SK-N-SH (cell line): Measurements from ENCODE around the gene ANKS1B. TPM values are rescaled to one million over a fixed set of nuclear protein-coding genes. Genes with fewer than 3 reads are reported as not detected.

Experiments
- CTCF ChIA-PET: fragments of 300-600, 350-600 bp; formaldehyde crosslinking; extraction: SDS; loops from one replicate; lab custom pipeline; 2021; lab: Yijun Ruan, JAX
- POLR2A ChIA-PET: fragments of 350-600 bp; sonication (Branson Sonifier 250); formaldehyde crosslinking; extraction: SDS; loops from one replicate; lab custom pipeline; 2020; ENCODE audit warnings: antibody characterized with exemption, inconsistent platforms; lab: Yijun Ruan, JAX
- DNase-seq: peaks from one replicate; pipeline ENCODE4 v3.0.0; 2012
- H2AFZ ChIP-seq: fragments of 200-600 bp; sonication (generic); 2 replicates; pipeline ENCODE4 v1.8.1; 2016; ENCODE audit warnings: antibody characterized with exemption, mild to moderate bottlenecking, low read depth
- H3F3A ChIP-seq: fragments of 200-600 bp; sonication (generic); replicated peaks from 2 replicates; pipeline ENCODE3; 2016; ENCODE audit warnings: antibody characterized with exemption, mild to moderate bottlenecking; ENCODE audit not compliant: insufficient read depth
- H3K27ac ChIP-seq, 2 experiments: fragments of 200-500 bp in 1 of 2; fragments of 200-600 bp in 1 of 2; sonication (Bioruptor generic) in 1 of 2; sonication (generic), shearing (Covaris generic) in 1 of 2; 2 replicates each; pipeline versions ENCODE4 v1.5.1 to v1.6.1; 2014 to 2016; ENCODE audit warnings: low read depth in 2 of 2, inconsistent platforms in 1 of 2, low read length in 1 of 2, mild to moderate bottlenecking in 1 of 2, mixed read lengths in 1 of 2
- H3K27me3 ChIP-seq: fragments of 200-600 bp; sonication (generic), shearing (Covaris generic); 2 replicates; pipeline ENCODE4 v1.6.1; 2016; ENCODE audit warnings: mixed run types; ENCODE audit not compliant: insufficient read depth
- H3K36me3 ChIP-seq, 2 experiments: fragments of 200-500 bp in 1 of 2; fragments of 200-600 bp in 1 of 2; sonication (Bioruptor generic) in 1 of 2; sonication (generic) in 1 of 2; replicated peaks in 1 of 2; 2 replicates each; pipeline versions ENCODE3 to v1.5.1; 2014 to 2016; ENCODE audit warnings: low read length in 1 of 2, mild to moderate bottlenecking in 1 of 2; ENCODE audit not compliant: insufficient read depth in 2 of 2, control insufficient read depth in 1 of 2
- H3K4me1 ChIP-seq, 2 experiments: fragments of 200-500 bp in 1 of 2; fragments of 200-600 bp in 1 of 2; sonication (Bioruptor generic) in 1 of 2; sonication (generic), shearing (Covaris generic) in 1 of 2; 2 replicates each; pipeline versions ENCODE4 v1.5.1 to v1.6.1; 2014 to 2016; ENCODE audit warnings: low read depth in 1 of 2, low read length in 1 of 2, mixed run types in 1 of 2; ENCODE audit not compliant: insufficient read depth in 2 of 2, control insufficient read depth in 1 of 2
- H3K4me2 ChIP-seq: fragments of 200-600 bp; sonication (generic), shearing (Covaris generic); 2 replicates; pipeline ENCODE4 v1.6.1; 2017; ENCODE audit warnings: mixed run types
- H3K4me3 ChIP-seq, 2 experiments: fragments of 200-500 bp in 1 of 2; fragments of 200-600 bp in 1 of 2; sonication (Bioruptor generic) in 1 of 2; sonication (generic), shearing (Covaris generic) in 1 of 2; 2 replicates each; pipeline versions ENCODE4 v1.5.1 to v1.8.1; 2014 to 2016; ENCODE audit warnings: low read depth in 2 of 2, inconsistent platforms in 1 of 2, low read length in 1 of 2, mild to moderate bottlenecking in 1 of 2, mixed read lengths in 1 of 2, moderate library complexity in 1 of 2
- H3K79me2 ChIP-seq: fragments of 200-600 bp; sonication (generic); 2 replicates; pipeline ENCODE4 v1.8.1; 2017; ENCODE audit warnings: mild to moderate bottlenecking; ENCODE audit not compliant: insufficient read depth
- H3K9ac ChIP-seq: fragments of 200-600 bp; sonication (generic); 2 replicates; pipeline ENCODE4 v1.6.1; 2017; ENCODE audit warnings: mixed run types
- H3K9me2 ChIP-seq: fragments of 200-600 bp; sonication (generic); 2 replicates; pipeline ENCODE4 v1.6.1; 2017; ENCODE audit warnings: mixed run types
- H3K9me3 ChIP-seq: fragments of 200-600 bp; sonication (generic); 2 replicates; pipeline ENCODE4 v1.6.1; 2017; ENCODE audit warnings: mixed run types, mild to moderate bottlenecking, moderate library complexity
- H4K20me1 ChIP-seq: fragments of 200-600 bp; sonication (generic); 2 replicates; pipeline ENCODE4 v1.6.1; 2017; ENCODE audit warnings: mild to moderate bottlenecking, mixed run types; ENCODE audit not compliant: insufficient read depth
- ELF1 ChIP-seq: IDR thresholded peaks from 2 replicates; pipeline ENCODE4 v1.4.0; 2012
- EP300 ChIP-seq, 2 experiments: IDR thresholded peaks; 2 replicates each; pipeline versions ENCODE4 v1.4.0 to v1.6.1; 2012; ENCODE audit warnings: borderline replicate concordance in 1 of 2, low read depth in 1 of 2, low read length in 1 of 2
- FOSL2 ChIP-seq: IDR thresholded peaks from 2 replicates; pipeline ENCODE4 v1.4.0; 2012; ENCODE audit warnings: low read depth, mild to moderate bottlenecking, moderate library complexity, borderline replicate concordance
- MEF2A ChIP-seq: IDR thresholded peaks from 2 replicates; pipeline ENCODE4 v1.4.0; 2012; ENCODE audit warnings: low read depth, borderline replicate concordance
- NFIC ChIP-seq: IDR thresholded peaks from 2 replicates; pipeline ENCODE4 v1.4.0; 2012; ENCODE audit warnings: borderline replicate concordance
- PBX3 ChIP-seq: IDR thresholded peaks from 2 replicates; pipeline ENCODE4; 2012
- RAD21 ChIP-seq: IDR thresholded peaks from 2 replicates; pipeline ENCODE4 v1.6.1; 2012; ENCODE audit warnings: mild to moderate bottlenecking, low read length
- RCOR1 ChIP-seq: fragments of 150-350 bp; IDR thresholded peaks from 2 replicates; pipeline ENCODE4 v1.6.1; 2017; ENCODE audit warnings: antibody characterized with exemption, low read length
- RFX5 ChIP-seq: IDR thresholded peaks from 2 replicates; pipeline ENCODE4 v1.6.1; 2012; ENCODE audit warnings: mild to moderate bottlenecking, improper control_type of control experiment, low read length
- TAF1 ChIP-seq: IDR thresholded peaks from 2 replicates; pipeline ENCODE4 v1.6.1; 2012; ENCODE audit warnings: low read depth, mild to moderate bottlenecking, low read length, moderate library complexity, borderline replicate concordance
- TCF12 ChIP-seq: IDR thresholded peaks from 2 replicates; pipeline ENCODE4 v1.4.0; 2012
- USF1 ChIP-seq: IDR thresholded peaks from 2 replicates; pipeline ENCODE4 v1.4.0; 2012; ENCODE audit warnings: low read depth, borderline replicate concordance
- WGBS: methylation state at CpG from one replicate; pipeline ENCODE4 v1.1.6; 2017; ENCODE audit warnings: low lambda C conversion rate; 5-methylcytosine and 5-hydroxymethylcytosine counted together
- polyA plus RNA-seq, 3 experiments: library from polyadenylated mRNA; depleted of rRNA; stranded (reverse); fragments of >200 nt; gene quantifications; 2 replicates each; pipeline ENCODE4 v1.2.3, GENCODE V29; 2012

The ANKS1B gene
- polyA plus RNA-seq, 1 of the 3 experiments (the other 2 are of a cell fraction) = 1.8 TPM

- no peak for TF ChIP-seq RAD21
- no peak for TF ChIP-seq FOSL2
- no peak for TF ChIP-seq MEF2A
- TF ChIP-seq, all 33 proteins: peak for 0
- no peak overlapping the region for H3K9ac ChIP-seq
- no peaks in the 10 kb centered on the region for H3K36me3 ChIP-seq
- H3K9me2 ChIP-seq = no peaks in the 10 kb centered on the region
- 62% methylated on average over 1 of the region's 1 CpG for WGBS
- H2AFZ ChIP-seq = no peak overlapping the region
- no peaks in the 10 kb centered on the region for H3K79me2 ChIP-seq
- no peak for DNase-seq
- no peaks in the 10 kb centered on the region for H3F3A ChIP-seq
- ChIA-PET CTCF (interaction anchor here (0.9 kb wide), 1 partner anchor 230 kb away, joined by 3 read pairs; no protein-coding TSS in a partner anchor), POLR2A (no interaction called here)
- H3K9me3 ChIP-seq = no peaks in the 10 kb centered on the region
- no peaks in the 10 kb centered on the region for H3K4me1 ChIP-seq
- H4K20me1 ChIP-seq = no peaks in the 10 kb centered on the region
- H3K27me3 ChIP-seq = no peaks in the 10 kb centered on the region
- no peak overlapping the region for H3K4me3 ChIP-seq
- no peak overlapping the region for H3K4me2 ChIP-seq
- no peak overlapping the region for H3K27ac ChIP-seq
These were observed 13.1 kb upstream of the ANKS1B start for GRCh38 chr12:99997806-99998205.

- no peaks in the 10 kb centered on the region for H3K4me1 ChIP-seq
- 75% methylated on average over 6 of the region's 6 CpGs for WGBS
- no peak overlapping the region for H3K4me3 ChIP-seq
- no peak overlapping the region for H3K9ac ChIP-seq
- H4K20me1 ChIP-seq = no peaks in the 10 kb centered on the region
- H3K9me3 ChIP-seq = no peaks in the 10 kb centered on the region
- CTCF ChIA-PET = no interaction called here
- H3K27ac ChIP-seq = no peak overlapping the region
- H3K4me2 ChIP-seq = no peak overlapping the region
- no peak overlapping the region for H2AFZ ChIP-seq
- H3K79me2 ChIP-seq = no peaks in the 10 kb centered on the region
- H3F3A ChIP-seq = no peaks in the 10 kb centered on the region
- no peaks in the 10 kb centered on the region for H3K36me3 ChIP-seq
- TF ChIP-seq NFIC (no peak), RAD21 (no peak), TCF12 (no peak), RFX5 (no peak), MEF2A (no peak), EP300 (IDR thresholded peaks at IDR 0.05; ENCODE audit: borderline replicate concordance in 1 of 2, low read depth in 1 of 2, low read length in 1 of 2) (no peak)
- TF ChIP-seq, all 33 proteins: peak for 0
- Histone ChIP-seq H3K9me2 (no peaks in the 10 kb centered on the region), H3K27me3 (no peaks in the 10 kb centered on the region)
- POLR2A ChIA-PET = no interaction called here
- DNase-seq = no peak
These were observed 11.4 kb upstream of the ANKS1B start for GRCh38 chr12:99996095-99996494.

GRCh38 chr12:99985631-99986030, 895 bp upstream of the ANKS1B start:
- H3K27me3 ChIP-seq = no peaks in the 10 kb centered on the region
- no peaks in the 10 kb centered on the region for H4K20me1 ChIP-seq
- DNase-seq = no peak
- TF ChIP-seq USF1 (no peak), TCF12 (no peak), TAF1 (no peak), PBX3 (no peak), RFX5 (no peak), MEF2A (no peak), ELF1 (no peak), EP300 (IDR thresholded peaks at IDR 0.05; ENCODE audit: borderline replicate concordance in 1 of 2, low read depth in 1 of 2, low read length in 1 of 2) (no peak), NFIC (no peak), RCOR1 (no peak)
- CTCF ChIA-PET = no interaction called here
- no peaks in the 10 kb centered on the region for H3K36me3 ChIP-seq
- H3K4me3 ChIP-seq = peak overlapping the region; percentile 83 to 86
- peak overlapping the region; percentile 72; the same call in 1 of the 2 replicates for H3K9ac ChIP-seq
- no peaks in the 10 kb centered on the region for H3K9me3 ChIP-seq
- 49% methylated on average over 3 of the region's 3 CpGs for WGBS
- no peaks in the 10 kb centered on the region for H3K9me2 ChIP-seq
- POLR2A ChIA-PET = no interaction called here
- H3F3A ChIP-seq = no peaks in the 10 kb centered on the region
- H3K27ac ChIP-seq = no peak overlapping the region
- H3K79me2 ChIP-seq = no peaks in the 10 kb centered on the region
- peak overlapping the region; percentile 95; the same call in 1 of the 2 replicates for H2AFZ ChIP-seq
- peaks cover 7 to 13% of the 10 kb centered on the region in 2 experiments; a peak in 2 of 4 replicates for H3K4me1 ChIP-seq
- peak overlapping the region; percentile 99 for H3K4me2 ChIP-seq
